Gastroesophageal sphincter (tissue), 4 donors: ENCODE data around the gene FBRSL1. TPM values are rescaled to one million over a fixed set of nuclear protein-coding genes. Genes with fewer than 3 reads are reported as not detected.

Experiments
- ATAC-seq: fragments of 150-250 bp; one replicate; pipeline ENCODE4 v1.9.1; 2016; ENCODE audit warnings: mild to moderate bottlenecking, moderate library complexity
- H3K27ac ChIP-seq, 4 donors: fragments of 200-600 bp; sonication (generic) in 3 of 4; 1 replicate in 3 of 4; 2 replicates in 1 of 4; pipeline ENCODE4 v1.5.1; 2016 to 2019
- H3K27me3 ChIP-seq: fragments of 200-600 bp; sonication (generic); one replicate; pipeline ENCODE4 v1.5.1; 2019
- H3K36me3 ChIP-seq, 2 donors: fragments of 200-600 bp; sonication (generic); one replicate each; pipeline ENCODE4 v1.5.1; 2019; ENCODE audit warnings: control low read depth in 1 of 2
- H3K4me1 ChIP-seq, 3 donors: fragments of 200-600 bp; sonication (generic); 1 replicate in 2 of 3; 2 replicates in 1 of 3; pipeline ENCODE4 v1.5.1; 2016 to 2019; ENCODE audit warnings: control low read depth in 2 of 3
- H3K4me3 ChIP-seq, 2 donors: fragments of 200-600 bp; sonication (generic); one replicate each; pipeline ENCODE4 v1.5.1; 2019; ENCODE audit warnings: mild to moderate bottlenecking in 1 of 2, moderate library complexity in 1 of 2
- H3K9me3 ChIP-seq, 3 donors: fragments of 200-600 bp; sonication (generic); one replicate each; pipeline ENCODE4 v1.5.1; 2017 to 2019; ENCODE audit warnings: control low read depth in 2 of 3
- CTCF ChIP-seq, 4 experiments: fragments of 200-600 bp in 2 of 4; fragments of 450-650 bp in 2 of 4; sonication (generic) in 1 of 4; IDR thresholded peaks; one replicate each; pipeline ENCODE4 v1.5.1; 2017 to 2019; ENCODE audit warnings: antibody characterized with exemption in 4 of 4, mild to moderate bottlenecking in 2 of 4, moderate library complexity in 2 of 4
- EP300 ChIP-seq: sonication (generic); formaldehyde crosslinking; IDR thresholded peaks from one replicate; pipeline ENCODE4 v1.6.1; 2017; ENCODE audit warnings: antibody characterized with exemption, mild to moderate bottlenecking
- POLR2A ChIP-seq, 2 donors: fragments of 450-650 bp; IDR thresholded peaks; one replicate each; pipeline ENCODE4 v1.6.1; 2017; ENCODE audit warnings: antibody characterized with exemption in 2 of 2, mild to moderate bottlenecking in 2 of 2, moderate library complexity in 1 of 2
- POLR2AphosphoS5 ChIP-seq: sonication (generic); formaldehyde crosslinking; IDR thresholded peaks from one replicate; pipeline ENCODE4 v1.6.1; 2017; ENCODE audit warnings: antibody characterized with exemption
- WGBS, 2 donors: methylation state at CpG; one replicate each; pipeline ENCODE4 v1.1.5; 2018; ENCODE audit warnings: low coverage in 1 of 2; 5-methylcytosine and 5-hydroxymethylcytosine counted together
- total RNA-seq, 4 donors: library from RNA; depleted of rRNA; stranded (reverse); fragments of >200 nt; gene quantifications; one replicate each; pipeline ENCODE4 v1.1.0, GENCODE V29; 2016

Gene FBRSL1
- total RNA-seq, 4 donors from 2014 or later, result 8.5 to 24.7 (median 15.5) TPM

- ATAC-seq, result no peak
- peak overlapping the region in 1 of 4 donors; percentile 19 for H3K27ac ChIP-seq
- no peaks in the 10 kb centered on the region for H3K36me3 ChIP-seq
- peaks cover 20% of the 10 kb centered on the region for H3K27me3 ChIP-seq
- no peaks in the 10 kb centered on the region for H3K9me3 ChIP-seq
- 80% methylated on average over 2 of the region's 47 CpGs; no CpG with 5 or more reads in 1 of the 2 donors for WGBS, 2 donors
- TF ChIP-seq CTCF (IDR thresholded peaks at IDR 0.05) (no peak), EP300 (no peak), POLR2AphosphoS5 (no peak), POLR2A (IDR thresholded peaks at IDR 0.05) (no peak)
- H3K4me1 ChIP-seq, result no peaks in the 10 kb centered on the region
- H3K4me3 ChIP-seq, result no peak overlapping the region
Measured at GRCh38 chr12:132475304-132476037, 14.5 kb upstream of the FBRSL1 start.

DNA sequence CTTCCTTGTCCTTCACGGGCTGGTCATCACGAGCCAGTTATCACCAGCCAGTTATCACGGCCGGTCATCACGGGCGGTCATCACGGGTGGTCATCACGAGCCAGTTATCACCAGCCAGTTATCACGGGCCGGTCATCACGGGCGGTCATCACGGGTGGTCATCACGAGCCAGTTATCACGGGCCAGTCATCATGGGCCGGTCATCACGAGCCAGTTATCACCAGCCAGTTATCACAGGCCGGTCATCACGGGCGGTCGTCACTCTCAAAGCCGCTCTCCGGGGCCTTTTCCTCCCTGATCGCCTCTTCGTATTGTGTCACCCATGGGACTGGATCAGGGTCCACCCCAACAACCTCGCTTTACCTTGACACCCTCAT is 13.9 kb upstream of the FBRSL1 start:
- H3K27ac ChIP-seq, result no peak overlapping the region
- H3K4me3 ChIP-seq, result no peak overlapping the region
- WGBS, 2 donors, result 86% methylated on average over 11 of the region's 26 CpGs; no CpG with 5 or more reads in 1 of the 2 donors
- no peaks in the 10 kb centered on the region for H3K36me3 ChIP-seq
- TF ChIP-seq POLR2A (IDR thresholded peaks at IDR 0.05) (no peak), EP300 (no peak), POLR2AphosphoS5 (no peak), CTCF (IDR thresholded peaks at IDR 0.05) (no peak)
- H3K4me1 ChIP-seq, result no peaks in the 10 kb centered on the region
- ATAC-seq, result no peak
- no peaks in the 10 kb centered on the region for H3K9me3 ChIP-seq
- H3K27me3 ChIP-seq, result peaks cover 25% of the 10 kb centered on the region

- ATAC-seq, result no peak
Measured at GRCh38 chr12:132476421-132476820, 13.5 kb upstream of the FBRSL1 start.

GRCh38 chr12:132477017-132477702 is 12.8 kb upstream of the FBRSL1 start:
- ATAC-seq, result no peak
- no peaks in the 10 kb centered on the region for H3K4me1 ChIP-seq
- H3K27ac ChIP-seq, result no peak overlapping the region
- H3K36me3 ChIP-seq, result no peaks in the 10 kb centered on the region
- no peaks in the 10 kb centered on the region for H3K9me3 ChIP-seq
- peaks cover 34% of the 10 kb centered on the region for H3K27me3 ChIP-seq
- 48% methylated on average over 4 of the region's 14 CpGs; no CpG with 5 or more reads in 1 of the 2 donors for WGBS, 2 donors
- TF ChIP-seq POLR2AphosphoS5 (no peak), CTCF (IDR thresholded peaks at IDR 0.05) (no peak), POLR2A (IDR thresholded peaks at IDR 0.05) (no peak), EP300 (no peak)
- no peak overlapping the region for H3K4me3 ChIP-seq

More at GRCh38 chr12:132476421-132476820, 13.5 kb upstream of the FBRSL1 start:
- Histone ChIP-seq H3K27ac (no peak overlapping the region), H3K4me1 (no peaks in the 10 kb centered on the region), H3K4me3 (no peak overlapping the region), H3K27me3 (peaks cover 27% of the 10 kb centered on the region), H3K36me3 (no peaks in the 10 kb centered on the region), H3K9me3 (no peaks in the 10 kb centered on the region)
- no peak for TF ChIP-seq EP300
- TF ChIP-seq CTCF (IDR thresholded peaks at IDR 0.05), result no peak
- no peak for TF ChIP-seq POLR2A (IDR thresholded peaks at IDR 0.05)
- no peak for TF ChIP-seq POLR2AphosphoS5
- WGBS, 2 donors, result 80 to 90% methylated on average over 2 to 13 of the region's 18 CpGs
